Mesothelial cell of epicardium (in vitro differentiated cells): ENCODE data around the gene LRMDA. TPM values are rescaled to one million over a fixed set of nuclear protein-coding genes. Genes with fewer than 3 reads are reported as not detected.

Experiments used
- DNase-seq, 2 experiments: peaks; one replicate each; pipeline ENCODE4 v3.0.0; 2021; ENCODE audit warnings: low spot score in 2 of 2; ENCODE audit not compliant: unreplicated experiment in 2 of 2
- H3K27ac Mint-ChIP-seq: 2 replicates; pipeline ENCODE4 v1.8.0; 2021; ENCODE audit warnings: mixed read lengths
- H3K27me3 Mint-ChIP-seq: 2 replicates; pipeline ENCODE4 v1.8.0; 2021; ENCODE audit warnings: low read depth, mixed read lengths
- H3K36me3 Mint-ChIP-seq: 2 replicates; pipeline ENCODE4 v1.8.0; 2021; ENCODE audit warnings: mixed read lengths
- H3K4me1 Mint-ChIP-seq: 2 replicates; pipeline ENCODE4 v1.8.0; 2021; ENCODE audit warnings: mixed read lengths
- H3K4me3 Mint-ChIP-seq: 2 replicates; pipeline ENCODE4 v1.8.0; 2021; ENCODE audit warnings: mild to moderate bottlenecking, moderate library complexity, mixed read lengths
- H3K9me3 Mint-ChIP-seq: 2 replicates; pipeline ENCODE4 v1.8.0; 2021; ENCODE audit warnings: mixed read lengths
- total RNA-seq: library from RNA; stranded (reverse); gene quantifications from 3 replicates; pipeline ENCODE4 v1.2.1, GENCODE V29; 2021
- TF ChIP-seq, protein P1 (sequence below): fragments of 200-600 bp; sonication (generic); IDR thresholded peaks from one replicate; pipeline ENCODE4 v1.5.0; 2021; ENCODE audit warnings: antibody characterized with exemption; ENCODE audit not compliant: unreplicated experiment

The LRMDA gene
- total RNA-seq, 1 donor from 2014 or later = 2.0 TPM

DNA sequence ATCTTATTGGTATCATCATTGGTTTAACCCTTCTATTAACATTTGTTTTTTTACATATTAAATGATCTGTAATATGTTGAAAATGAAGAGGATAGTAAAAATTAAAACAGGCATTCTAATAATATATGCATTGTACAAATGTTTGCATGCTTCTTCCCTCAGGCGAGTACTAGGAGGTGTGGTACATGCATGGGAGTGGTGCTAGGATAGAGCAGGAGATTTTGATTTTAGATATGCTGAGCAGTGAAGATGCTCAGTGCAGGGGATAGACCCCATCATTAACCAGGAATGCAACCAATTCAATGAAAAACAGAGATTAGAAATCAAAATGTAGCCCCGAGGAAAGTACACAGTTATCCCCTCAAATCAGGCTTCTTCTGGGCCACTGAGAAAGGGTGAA lies 916.4 kb downstream of the LRMDA start:
- Mint-ChIP-seq H3K36me3 (peaks cover 2% of the 10 kb centered on the region), H3K4me1 (peaks cover 5% of the 10 kb centered on the region), H3K4me3 (no peak overlapping the region), H3K27me3 (peaks cover 1% of the 10 kb centered on the region), H3K27ac (no peak overlapping the region), H3K9me3 (peaks cover 12% of the 10 kb centered on the region)
- DNase-seq = no peak
- TF ChIP-seq, protein P1, sequence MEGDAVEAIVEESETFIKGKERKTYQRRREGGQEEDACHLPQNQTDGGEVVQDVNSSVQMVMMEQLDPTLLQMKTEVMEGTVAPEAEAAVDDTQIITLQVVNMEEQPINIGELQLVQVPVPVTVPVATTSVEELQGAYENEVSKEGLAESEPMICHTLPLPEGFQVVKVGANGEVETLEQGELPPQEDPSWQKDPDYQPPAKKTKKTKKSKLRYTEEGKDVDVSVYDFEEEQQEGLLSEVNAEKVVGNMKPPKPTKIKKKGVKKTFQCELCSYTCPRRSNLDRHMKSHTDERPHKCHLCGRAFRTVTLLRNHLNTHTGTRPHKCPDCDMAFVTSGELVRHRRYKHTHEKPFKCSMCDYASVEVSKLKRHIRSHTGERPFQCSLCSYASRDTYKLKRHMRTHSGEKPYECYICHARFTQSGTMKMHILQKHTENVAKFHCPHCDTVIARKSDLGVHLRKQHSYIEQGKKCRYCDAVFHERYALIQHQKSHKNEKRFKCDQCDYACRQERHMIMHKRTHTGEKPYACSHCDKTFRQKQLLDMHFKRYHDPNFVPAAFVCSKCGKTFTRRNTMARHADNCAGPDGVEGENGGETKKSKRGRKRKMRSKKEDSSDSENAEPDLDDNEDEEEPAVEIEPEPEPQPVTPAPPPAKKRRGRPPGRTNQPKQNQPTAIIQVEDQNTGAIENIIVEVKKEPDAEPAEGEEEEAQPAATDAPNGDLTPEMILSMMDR = no peak

DNA sequence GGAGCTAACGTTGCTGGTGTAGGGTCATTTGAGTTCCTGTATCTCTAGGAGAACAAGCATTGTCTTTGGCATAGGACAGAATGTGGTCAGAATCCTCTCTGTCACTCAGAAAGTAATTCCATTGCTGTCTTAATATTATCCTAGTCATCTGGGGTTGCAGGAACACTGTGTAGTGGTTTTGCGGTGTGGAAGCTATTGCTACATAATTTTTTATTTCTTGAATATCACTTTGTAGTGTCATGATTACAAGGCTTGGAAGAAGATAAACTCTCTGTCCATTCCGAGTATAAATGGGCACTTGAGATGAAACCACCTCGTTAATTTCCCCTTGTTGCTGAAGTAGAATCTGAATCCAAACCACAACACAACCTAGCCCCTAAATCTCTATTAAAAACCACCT lies 919.2 kb downstream of the LRMDA start:
- no peak overlapping the region for H3K27ac Mint-ChIP-seq
- no peak overlapping the region for H3K4me3 Mint-ChIP-seq
- no peaks in the 10 kb centered on the region for H3K36me3 Mint-ChIP-seq
- DNase-seq = no peak
- peaks cover 1% of the 10 kb centered on the region for H3K27me3 Mint-ChIP-seq
- TF ChIP-seq, protein P1 = no peak
- peaks cover 21% of the 10 kb centered on the region for H3K4me1 Mint-ChIP-seq
- H3K9me3 Mint-ChIP-seq = peaks cover 5% of the 10 kb centered on the region

DNA sequence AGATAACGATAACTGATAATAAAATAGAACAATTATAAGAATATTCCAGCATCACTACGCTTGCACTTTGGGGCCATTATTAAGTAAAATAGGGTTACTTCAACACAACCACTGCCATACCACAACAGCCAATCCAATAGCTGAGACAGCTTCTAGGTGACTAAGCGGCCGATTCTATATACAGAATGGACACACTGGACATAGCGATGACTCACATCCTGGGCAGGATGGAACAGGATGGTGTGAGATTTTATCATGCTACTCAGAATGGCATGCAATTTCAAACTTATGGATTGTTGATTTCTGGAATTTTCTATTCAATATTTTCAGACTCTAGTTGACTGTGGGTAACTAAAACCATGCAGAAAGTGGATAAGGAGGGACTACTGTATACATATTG lies 920.9 kb downstream of the LRMDA start:
- DNase-seq = no peak
- TF ChIP-seq, protein P1 = no peak
- Mint-ChIP-seq H3K9me3 (peaks cover 5% of the 10 kb centered on the region), H3K4me3 (no peak overlapping the region), H3K4me1 (peaks cover 36% of the 10 kb centered on the region), H3K27ac (no peak overlapping the region), H3K36me3 (no peaks in the 10 kb centered on the region), H3K27me3 (no peaks in the 10 kb centered on the region)

DNA sequence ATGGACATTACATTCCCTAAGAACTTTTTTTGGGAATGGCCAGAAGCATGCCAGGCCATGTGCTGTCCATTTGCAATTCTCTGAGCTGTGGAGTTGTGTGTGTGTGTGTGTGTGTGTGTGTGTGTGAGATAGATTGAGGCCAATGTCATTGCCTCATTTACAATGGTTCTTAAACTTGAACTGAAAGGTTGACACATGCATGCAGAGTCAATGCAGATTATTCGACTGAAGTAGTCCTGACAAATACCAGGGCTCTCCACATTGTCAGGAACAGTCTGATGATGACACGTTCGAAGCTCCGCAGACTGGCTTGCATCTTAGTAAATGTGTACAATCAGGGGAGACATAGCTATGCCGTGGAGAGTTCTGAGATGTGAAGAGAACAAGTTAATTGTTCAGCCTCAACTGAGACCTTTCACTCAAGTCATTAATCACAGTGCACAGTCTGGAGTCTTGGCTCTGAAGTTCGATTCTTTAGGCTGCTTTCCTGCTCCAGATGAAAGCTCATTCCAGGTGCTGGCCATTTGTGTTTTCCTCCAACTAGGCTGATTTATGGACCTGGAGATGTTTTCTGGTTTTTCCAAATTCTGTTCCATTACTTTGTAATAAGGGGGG lies 921.9 kb downstream of the LRMDA start:
- Mint-ChIP-seq H3K4me1 (peaks cover 38% of the 10 kb centered on the region), H3K27ac (no peak overlapping the region), H3K9me3 (peaks cover 5% of the 10 kb centered on the region), H3K36me3 (no peaks in the 10 kb centered on the region), H3K27me3 (no peaks in the 10 kb centered on the region), H3K4me3 (no peak overlapping the region)
- no peak for DNase-seq
- TF ChIP-seq, protein P1 = no peak

DNA sequence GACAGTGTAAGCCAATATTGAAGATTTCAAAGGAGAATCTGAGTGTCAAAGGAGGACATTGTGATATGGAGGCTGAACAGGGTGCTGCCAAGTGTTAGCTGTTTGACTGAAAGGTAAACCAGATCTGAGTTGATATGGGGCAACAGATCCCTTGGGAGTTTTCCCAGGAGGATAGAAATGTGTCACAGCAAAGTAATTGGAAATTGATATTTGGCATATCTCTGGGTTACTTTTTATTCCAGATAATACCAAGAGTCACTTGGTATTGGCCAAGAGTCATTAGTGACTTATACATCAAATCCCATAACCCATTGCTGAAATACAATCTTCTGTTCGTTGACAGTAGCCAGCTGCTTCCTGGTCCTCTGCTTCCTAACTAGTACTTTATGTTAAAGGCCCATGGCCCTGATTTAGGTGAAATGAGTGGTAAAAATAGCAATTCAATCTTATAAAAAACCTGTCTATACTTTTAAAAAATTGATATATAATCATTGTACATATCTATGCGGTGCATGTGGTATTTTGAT lies 922.9 kb downstream of the LRMDA start:
- H3K9me3 Mint-ChIP-seq = no peaks in the 10 kb centered on the region
- no peak overlapping the region for H3K27ac Mint-ChIP-seq
- peaks cover 38% of the 10 kb centered on the region for H3K4me1 Mint-ChIP-seq
- no peak for DNase-seq
- no peak overlapping the region for H3K4me3 Mint-ChIP-seq
- TF ChIP-seq, protein P1 = no peak
- H3K27me3 Mint-ChIP-seq = no peaks in the 10 kb centered on the region
- no peaks in the 10 kb centered on the region for H3K36me3 Mint-ChIP-seq
